Mucosa of rectum (tissue), 2 donors: Measurements from ENCODE around the gene TMCO5A.

Source experiments
- H3K27ac ChIP-seq, 2 donors: one replicate each; pipeline ENCODE4 v1.7.0; 2013; ENCODE audit warnings: inconsistent platforms in 2 of 2, low read depth in 2 of 2, low read length in 2 of 2
- H3K27me3 ChIP-seq, 2 donors: one replicate each; pipeline ENCODE4 v1.7.0; 2013; ENCODE audit warnings: low read length in 2 of 2; ENCODE audit not compliant: control insufficient read depth in 2 of 2, insufficient read depth in 2 of 2
- H3K36me3 ChIP-seq, 2 donors: one replicate each; pipeline ENCODE4 v1.7.0; 2013; ENCODE audit warnings: low read length in 2 of 2; ENCODE audit not compliant: control insufficient read depth in 2 of 2, insufficient read depth in 2 of 2
- H3K4me1 ChIP-seq, 2 donors: one replicate each; pipeline ENCODE4 v1.7.0; 2013; ENCODE audit warnings: low read length in 2 of 2, mild to moderate bottlenecking in 1 of 2; ENCODE audit not compliant: control insufficient read depth in 2 of 2, insufficient read depth in 2 of 2
- H3K4me3 ChIP-seq, 2 donors: one replicate each; pipeline ENCODE4 v1.7.0; 2013; ENCODE audit warnings: low read length in 2 of 2
- H3K9ac ChIP-seq, 2 donors: one replicate each; pipeline ENCODE4 v1.7.0; 2013; ENCODE audit warnings: low read length in 2 of 2, low read depth in 1 of 2, mild to moderate bottlenecking in 1 of 2
- H3K9me3 ChIP-seq, 2 donors: one replicate each; pipeline ENCODE4 v1.7.0; 2013; ENCODE audit warnings: low read length in 2 of 2; ENCODE audit not compliant: control insufficient read depth in 2 of 2
- donor health status: healthy.
- donor health status: Normal muscosa, but diverticular disease.

The TMCO5A gene

DNA sequence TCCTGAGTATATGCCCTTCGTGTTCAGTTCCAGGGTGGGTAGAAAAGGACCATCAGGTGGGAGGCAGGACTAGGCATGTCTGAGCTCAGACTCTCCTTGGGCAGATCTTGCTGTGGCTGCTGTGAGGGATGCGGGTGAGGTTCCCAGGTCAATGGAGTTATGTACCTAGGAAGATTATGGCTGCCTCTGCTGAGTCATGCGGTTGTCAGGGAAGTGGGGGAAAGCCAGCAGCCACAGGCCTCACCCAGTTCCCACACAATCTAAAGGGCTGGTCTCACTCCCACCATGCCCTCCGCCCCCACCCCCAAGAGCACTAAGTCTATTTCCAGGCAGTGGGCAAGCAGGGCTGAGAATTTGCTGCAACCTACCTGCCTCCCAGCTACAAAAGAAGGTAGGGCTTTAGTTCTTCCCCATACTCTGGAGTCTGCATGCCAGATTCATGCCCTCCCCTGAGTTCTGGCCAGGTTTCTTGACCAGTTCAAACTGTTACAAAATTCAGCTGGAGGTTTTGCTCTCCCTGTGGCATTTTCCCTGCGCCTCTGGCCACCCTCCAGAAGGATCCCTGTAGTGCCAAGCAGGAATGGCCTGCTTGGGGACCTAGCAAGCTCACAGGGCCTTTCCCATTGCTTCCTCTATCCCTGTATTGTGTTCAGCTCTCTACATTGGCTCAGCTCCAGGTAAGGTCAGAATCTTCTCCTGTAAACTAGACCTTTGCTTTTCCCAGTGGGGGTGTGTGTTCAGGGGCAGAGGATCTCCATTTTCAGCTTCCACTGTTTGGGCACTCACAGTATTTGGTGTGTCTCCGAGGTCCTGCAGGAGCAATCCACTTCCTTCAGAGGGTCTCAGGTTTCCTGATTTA is 12.7 kb upstream of the TMCO5A start:
- no peak overlapping the region for H3K9ac ChIP-seq
- no peak overlapping the region for H3K4me3 ChIP-seq
- no peaks in the 10 kb centered on the region for H3K4me1 ChIP-seq
- H3K27me3 ChIP-seq = no peaks in the 10 kb centered on the region
- H3K9me3 ChIP-seq = no peaks in the 10 kb centered on the region
- no peaks in the 10 kb centered on the region for H3K36me3 ChIP-seq
- H3K27ac ChIP-seq = no peak overlapping the region

- H3K36me3 ChIP-seq = no peaks in the 10 kb centered on the region
- H3K4me3 ChIP-seq = no peak overlapping the region
- no peaks in the 10 kb centered on the region for H3K9me3 ChIP-seq
- H3K27ac ChIP-seq = no peak overlapping the region
- no peaks in the 10 kb centered on the region for H3K27me3 ChIP-seq
- H3K9ac ChIP-seq = no peak overlapping the region
- H3K4me1 ChIP-seq = no peaks in the 10 kb centered on the region
These were observed 8.3 kb upstream of the TMCO5A start for GRCh38 chr15:37926136-37926535.

GRCh38 chr15:37929238-37929637 is 5.2 kb upstream of the TMCO5A start:
- H3K9me3 ChIP-seq = no peaks in the 10 kb centered on the region
- H3K9ac ChIP-seq = no peak overlapping the region
- H3K4me3 ChIP-seq = no peak overlapping the region
- no peaks in the 10 kb centered on the region for H3K4me1 ChIP-seq
- H3K27me3 ChIP-seq = no peaks in the 10 kb centered on the region
- H3K27ac ChIP-seq = no peak overlapping the region
- no peaks in the 10 kb centered on the region for H3K36me3 ChIP-seq

GRCh38 chr15:37931321-37931720 is 3.1 kb upstream of the TMCO5A start:
- H3K36me3 ChIP-seq = no peaks in the 10 kb centered on the region
- H3K4me1 ChIP-seq = no peaks in the 10 kb centered on the region
- H3K9ac ChIP-seq = no peak overlapping the region
- H3K9me3 ChIP-seq = no peaks in the 10 kb centered on the region
- H3K4me3 ChIP-seq = no peak overlapping the region
- no peak overlapping the region for H3K27ac ChIP-seq
- H3K27me3 ChIP-seq = no peaks in the 10 kb centered on the region

DNA sequence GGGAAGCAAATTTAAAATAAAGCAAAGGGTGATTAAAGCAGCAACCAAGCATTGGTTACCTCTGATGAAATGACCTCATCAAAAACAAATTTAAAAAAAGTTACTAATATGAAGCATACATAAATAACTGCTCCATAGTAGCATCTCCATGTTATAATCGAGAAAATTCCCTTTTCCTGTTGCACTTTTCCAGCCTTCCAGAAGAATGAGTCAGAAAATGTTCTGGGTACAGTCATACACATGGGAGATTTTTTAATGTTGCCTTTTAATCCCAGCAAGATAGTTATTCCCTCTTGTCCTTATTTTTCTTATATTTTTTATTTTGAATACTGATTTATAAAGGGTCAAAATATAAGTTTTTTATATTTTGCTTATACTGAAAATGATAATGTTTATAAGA is 2.6 kb upstream of the TMCO5A start:
- no peaks in the 10 kb centered on the region for H3K9me3 ChIP-seq
- no peak overlapping the region for H3K27ac ChIP-seq
- no peak overlapping the region for H3K4me3 ChIP-seq
- H3K36me3 ChIP-seq = no peaks in the 10 kb centered on the region
- no peaks in the 10 kb centered on the region for H3K27me3 ChIP-seq
- no peaks in the 10 kb centered on the region for H3K4me1 ChIP-seq
- no peak overlapping the region for H3K9ac ChIP-seq

- H3K9ac ChIP-seq = no peak overlapping the region
- no peak overlapping the region for H3K27ac ChIP-seq
- H3K36me3 ChIP-seq = no peaks in the 10 kb centered on the region
- H3K9me3 ChIP-seq = no peaks in the 10 kb centered on the region
- no peaks in the 10 kb centered on the region for H3K27me3 ChIP-seq
- no peak overlapping the region for H3K4me3 ChIP-seq
- H3K4me1 ChIP-seq = no peaks in the 10 kb centered on the region
These were observed 1.9 kb upstream of the TMCO5A start for GRCh38 chr15:37932549-37932948.

GRCh38 chr15:37933666-37934065 is 774 bp upstream of the TMCO5A start:
- Histone ChIP-seq H3K9ac (no peak overlapping the region), H3K27ac (no peak overlapping the region), H3K36me3 (no peaks in the 10 kb centered on the region), H3K27me3 (no peaks in the 10 kb centered on the region), H3K9me3 (no peaks in the 10 kb centered on the region), H3K4me3 (no peak overlapping the region), H3K4me1 (no peaks in the 10 kb centered on the region)

GRCh38 chr15:37940876-37941275 is 6.4 kb downstream of the TMCO5A start:
- H3K4me1 ChIP-seq = no peaks in the 10 kb centered on the region
- H3K36me3 ChIP-seq = no peaks in the 10 kb centered on the region
- no peak overlapping the region for H3K27ac ChIP-seq
- H3K4me3 ChIP-seq = no peak overlapping the region
- no peaks in the 10 kb centered on the region for H3K9me3 ChIP-seq
- H3K27me3 ChIP-seq = no peaks in the 10 kb centered on the region
- no peak overlapping the region for H3K9ac ChIP-seq

DNA sequence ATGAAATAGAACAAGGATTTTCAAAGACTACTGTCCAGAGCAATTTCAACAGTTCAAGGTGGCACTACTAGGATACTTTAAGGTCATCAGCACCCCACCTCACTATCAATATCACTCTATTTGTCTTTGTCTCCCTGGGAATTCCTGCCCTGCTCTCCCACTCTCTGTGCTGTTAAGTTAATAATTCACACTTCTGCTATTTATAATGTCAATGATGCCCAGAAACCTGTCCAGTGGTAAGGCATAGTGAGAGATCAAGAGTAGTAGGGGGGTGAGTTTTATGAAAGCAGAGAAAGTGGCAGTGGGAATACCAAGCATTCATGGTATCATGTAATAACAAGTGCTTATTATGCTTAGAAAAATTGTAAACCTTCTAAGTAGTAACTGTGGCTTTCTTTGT is 7.3 kb downstream of the TMCO5A start:
- Histone ChIP-seq H3K36me3 (no peaks in the 10 kb centered on the region), H3K9me3 (no peaks in the 10 kb centered on the region), H3K4me1 (no peaks in the 10 kb centered on the region), H3K27ac (no peak overlapping the region), H3K9ac (no peak overlapping the region), H3K27me3 (no peaks in the 10 kb centered on the region), H3K4me3 (no peak overlapping the region)

DNA sequence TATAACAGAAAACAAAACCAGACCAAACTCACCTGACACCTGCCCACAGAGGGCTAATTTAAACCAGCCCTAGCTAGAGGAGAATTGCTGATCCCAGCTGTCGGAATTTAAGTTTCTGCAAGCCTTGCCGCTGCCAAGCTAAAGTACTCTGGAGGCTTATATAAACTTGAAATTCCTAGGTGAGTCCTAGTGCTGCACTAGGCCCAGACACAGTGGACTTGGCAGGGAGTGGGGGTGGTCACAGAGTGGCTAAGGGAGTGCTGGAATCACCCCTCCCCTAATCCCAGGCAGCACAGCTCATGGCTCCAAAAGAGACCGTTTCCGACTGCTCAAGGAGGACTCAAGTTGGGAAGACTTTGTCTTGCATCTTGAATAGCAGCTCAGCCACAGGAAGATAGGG is 17.6 kb downstream of the TMCO5A start:
- Histone ChIP-seq H3K27ac (no peak overlapping the region), H3K27me3 (no peaks in the 10 kb centered on the region), H3K9me3 (no peaks in the 10 kb centered on the region), H3K4me3 (no peak overlapping the region), H3K36me3 (no peaks in the 10 kb centered on the region), H3K9ac (no peak overlapping the region), H3K4me1 (no peaks in the 10 kb centered on the region)
